GM10248 (cell line): ENCODE data around the gene GNAI2.

ENCODE experiments used
- CTCF ChIA-PET: fragments of 300-600 bp; sonication (Branson Sonifier 250); formaldehyde crosslinking; extraction: SDS; loops from one replicate; lab custom pipeline; 2021; ENCODE audit warnings: antibody characterized with exemption; lab: Yijun Ruan, JAX
- POLR2A ChIA-PET: fragments of 350-650 bp; sonication (Branson Sonifier 250); formaldehyde crosslinking; extraction: SDS; loops from one replicate; lab custom pipeline; 2020; ENCODE audit warnings: antibody characterized with exemption; lab: Yijun Ruan, JAX
- DNase-seq: peaks from one replicate; pipeline ENCODE4 v3.0.0; 2012; ENCODE audit errors: extremely low spot score
- CTCF ChIP-seq: IDR thresholded peaks from 2 replicates; pipeline ENCODE4 v1.5.1; 2012; ENCODE audit warnings: mild to moderate bottlenecking, low read depth; ENCODE audit errors: extremely low read depth, missing control alignments, control extremely low read depth

The GNAI2 gene

GRCh38 chr3:50251220-50251619, 15.2 kb downstream of the GNAI2 start:
- no peak for TF ChIP-seq CTCF
- CTCF ChIA-PET = interaction anchor here (1.5 to 12.7 kb wide), 3 partner anchors 7 to 20 kb away, joined by 5 to 276 read pairs (median 152); partner anchors contain the start of gene GNAI2
- DNase-seq = no peak
- POLR2A ChIA-PET = interaction anchor here (1.0 kb wide), 1 partner anchor 9 kb away, joined by 3 read pairs; no protein-coding TSS in a partner anchor

- TF ChIP-seq CTCF = no peak
- POLR2A ChIA-PET = interaction anchor here (1.8 kb wide), 1 partner anchor 19 kb away, joined by 5 read pairs; the partner anchor contains the start of gene GNAI2
- CTCF ChIA-PET = interaction anchor here (1.2 to 9.4 kb wide), 6 partner anchors 6 to 61 kb away, joined by 4 to 152 read pairs (median 37); no protein-coding TSS in a partner anchor
- DNase-seq = no peak
Measured at GRCh38 chr3:50254577-50255250, 18.7 kb downstream of the GNAI2 start.

GRCh38 chr3:50255251-50255615, 19.2 kb downstream of the GNAI2 start:
- DNase-seq = no peak
- no peak for TF ChIP-seq CTCF
- POLR2A ChIA-PET = no interaction called here
- CTCF ChIA-PET = interaction anchor here (1.2 to 9.4 kb wide), 5 partner anchors 7 to 61 kb away, joined by 4 to 152 read pairs (median 70); no protein-coding TSS in a partner anchor

- DNase-seq = no peak
- POLR2A ChIA-PET = no interaction called here
- TF ChIP-seq CTCF = no peak
- CTCF ChIA-PET = interaction anchor here (1.0 to 9.4 kb wide), 6 partner anchors 9 to 63 kb away, joined by 3 to 152 read pairs (median 38); no protein-coding TSS in a partner anchor
Measured at GRCh38 chr3:50256978-50257890, 21.2 kb downstream of the GNAI2 start.

GRCh38 chr3:50258029-50258680, 22.2 kb downstream of the GNAI2 start:
- TF ChIP-seq CTCF = no peak
- DNase-seq = no peak
- CTCF ChIA-PET = interaction anchor here (1.0 to 9.4 kb wide), 6 partner anchors 9 to 64 kb away, joined by 3 to 152 read pairs (median 56); partner anchors contain the start of gene SEMA3B
- POLR2A ChIA-PET = interaction anchor here (0.6 kb wide), 2 partner anchors 30 to 1818 kb away, joined by 4 to 11 read pairs; partner anchors contain the start of gene CCDC51
